Left lung (tissue), 10 donors: ENCODE data around the gene PTGES2. TPM values are rescaled to one million over a fixed set of nuclear protein-coding genes. Genes with fewer than 3 reads are reported as not detected.
A peak's percentile ranks its signal among the peaks of the same experiment; 100 is the strongest.

Experiments used
- ATAC-seq: fragments of 200-7000 bp; cut with Tn5 transposase; one replicate; pipeline ENCODE4 v1.9.1; 2020; ENCODE audit warnings: moderate library complexity
- DNase-seq, 4 donors: peaks; one replicate each; pipeline ENCODE4 v3.0.0-alpha.2; 2013 to 2020
- H3K27ac ChIP-seq, 2 donors: fragments of 200-600 bp; sonication (generic) in 1 of 2; one replicate each; pipeline versions ENCODE4 v1.5.0 to v1.8.0; 2020 to 2021
- H3K27me3 ChIP-seq, 2 donors: fragments of 200-600 bp; sonication (generic) in 1 of 2; one replicate each; pipeline versions ENCODE4 v1.5.0 to v1.8.0; 2020 to 2021
- H3K36me3 ChIP-seq, 2 donors: fragments of 200-600 bp; sonication (generic) in 1 of 2; one replicate each; pipeline versions ENCODE4 v1.5.0 to v1.8.0; 2020 to 2021
- H3K4me1 ChIP-seq, 2 donors: fragments of 200-600 bp; one replicate each; pipeline ENCODE4 v1.8.0; 2021
- H3K4me3 ChIP-seq, 2 donors: fragments of 200-600 bp; sonication (generic) in 1 of 2; one replicate each; pipeline versions ENCODE4 v1.5.0 to v1.8.0; 2020 to 2021; ENCODE audit warnings: mild to moderate bottlenecking in 1 of 2
- H3K9me3 ChIP-seq, 2 donors: fragments of 200-600 bp; sonication (generic) in 1 of 2; one replicate each; pipeline versions ENCODE4 v1.5.0 to v1.8.0; 2020 to 2021
- CTCF ChIP-seq, 2 donors: fragments of 200-600 bp; sonication (generic) in 1 of 2; IDR thresholded peaks; one replicate each; pipeline versions ENCODE4 v1.5.0 to v1.8.0; 2021; ENCODE audit warnings: antibody characterized with exemption in 2 of 2
- intact Hi-C, 2 donors: fragments of 100-400 bp; cut with DNase I; formaldehyde crosslinking; loops; one replicate each; pipeline versions ENCODE4 v1.11.2 to v1.14.2; 2022
- polyA plus RNA-seq, 6 donors: library from polyadenylated mRNA; unstranded; fragments of 120-200 nt; gene quantifications; one replicate each; pipeline ENCODE4 v1.2.1, GENCODE V29; 2013; ENCODE audit not compliant: insufficient read length in 6 of 6
- total RNA-seq, 2 donors: library from RNA; stranded (reverse); fragmentation: NEBNext Ultra II Directional; extraction: Animal tissue kit (Norgen Biotek cat#: 25700); gene quantifications; one replicate each; pipeline ENCODE4 v1.2.1, GENCODE V29; 2021
- donor health status: DM: no; HTN: yes; CAD: no.
- donor health status: DM: no; HTN: no; CAD: no.

The PTGES2 gene
- total and polyA plus RNA-seq, 8 donors, result 25.8 to 56.9 (median 37.3) TPM

DNA sequence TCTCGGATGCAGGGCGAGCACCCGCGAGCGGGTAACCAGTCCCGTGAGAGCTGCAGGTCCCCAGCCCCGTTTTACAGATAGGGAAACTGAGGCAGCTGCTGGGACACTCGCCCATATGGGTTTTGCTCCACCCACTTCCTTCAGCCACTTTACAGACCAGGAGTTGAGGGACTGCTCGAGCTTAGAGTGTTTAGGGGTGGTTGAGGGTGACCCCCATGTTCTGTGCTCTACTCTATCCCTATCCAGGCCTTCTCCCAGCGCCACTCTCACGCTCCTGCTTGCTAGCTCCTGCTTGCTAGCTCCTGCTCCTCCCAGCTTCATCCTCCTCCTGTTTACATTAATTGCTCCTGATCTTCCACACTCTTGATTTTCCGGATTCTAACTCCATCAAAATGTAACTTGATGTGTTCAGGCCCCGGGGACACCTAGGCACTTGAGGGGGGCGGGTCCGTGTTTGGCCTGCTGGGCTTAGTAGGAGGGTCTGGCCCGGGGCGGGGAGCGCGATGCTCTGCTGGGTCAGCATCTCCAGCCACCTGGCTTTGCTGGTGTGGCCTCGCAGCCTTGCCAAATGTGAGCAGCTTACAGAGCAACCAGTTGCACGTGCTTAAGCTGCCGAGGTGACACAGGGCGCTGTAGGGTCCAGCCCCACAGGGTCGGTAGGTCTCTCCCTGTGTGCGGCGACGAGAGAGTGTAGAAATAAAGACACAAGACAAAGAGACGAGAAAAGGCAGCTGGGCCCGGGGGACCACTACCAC, 1.5 kb upstream of the PTGES2 start:
- H3K4me1 ChIP-seq, result peaks cover 6 to 35% of the 10 kb centered on the region in 2 donors
- TF ChIP-seq CTCF (IDR thresholded peaks at IDR 0.05), result no peak
- peak overlapping the region; percentile 89 to 92 for H3K4me3 ChIP-seq
- peaks cover 0 to 8% of the 10 kb centered on the region in 2 donors for H3K36me3 ChIP-seq
- H3K27ac ChIP-seq, result peak overlapping the region; percentile 93 to 95
- intact Hi-C loops, result no loop called here
- DNase-seq, result peak in 1 of 4 donors; percentile 79
- H3K9me3 ChIP-seq, result no peaks in the 10 kb centered on the region
- H3K27me3 ChIP-seq, result peaks cover 0 to 7% of the 10 kb centered on the region in 2 donors
- no peak for ATAC-seq

DNA sequence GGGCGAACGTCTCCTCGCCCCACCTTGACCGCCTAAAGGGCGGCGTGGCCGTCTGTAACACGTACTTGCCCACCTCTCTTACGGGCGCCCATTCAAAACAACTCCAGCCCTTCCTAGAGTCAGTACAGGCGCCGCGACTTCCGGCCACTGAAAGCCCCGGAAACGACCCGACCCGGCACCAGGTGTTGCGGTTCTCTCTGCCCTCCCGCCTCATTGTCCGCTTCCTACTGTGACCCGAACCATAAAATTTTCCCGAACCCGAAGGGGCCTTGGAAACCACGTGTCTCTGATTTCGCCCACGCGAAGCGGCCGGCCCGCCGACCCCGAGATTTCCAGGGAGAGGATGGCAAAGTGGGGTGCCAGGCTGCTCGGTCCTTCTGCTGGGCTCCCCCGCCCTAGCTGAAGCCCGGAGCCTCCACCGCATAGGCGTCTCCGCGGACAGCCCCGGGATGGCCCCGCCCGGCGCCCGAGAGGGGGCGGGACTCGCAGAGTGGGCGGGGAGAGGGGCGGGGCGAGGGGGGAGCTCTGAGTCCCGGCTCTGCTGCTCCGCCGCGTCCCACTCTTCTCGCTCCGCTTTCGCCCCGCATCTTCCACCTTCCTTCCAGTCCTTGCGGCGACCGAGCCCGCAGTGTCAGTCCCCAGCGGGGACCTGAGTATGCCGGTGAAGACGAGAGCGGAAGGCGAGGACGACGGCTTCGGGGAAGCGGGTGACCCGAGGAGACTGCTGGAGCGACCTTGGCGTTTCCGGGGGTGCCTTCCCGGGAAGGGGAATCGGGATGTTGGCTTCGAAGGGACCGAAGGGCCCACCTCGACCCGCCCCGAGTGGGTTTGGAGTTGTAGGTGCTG, 684 bp upstream of the PTGES2 start:
- peak; percentile 93 for ATAC-seq
- TF ChIP-seq CTCF (IDR thresholded peaks at IDR 0.05), result no peak
- peak overlapping the region; percentile 89 to 92 for H3K4me3 ChIP-seq
- no peaks in the 10 kb centered on the region for H3K9me3 ChIP-seq
- peaks cover 6 to 35% of the 10 kb centered on the region in 2 donors for H3K4me1 ChIP-seq
- DNase-seq, result peak; percentile 83 to 97 (median 92)
- H3K27me3 ChIP-seq, result peaks cover 0 to 7% of the 10 kb centered on the region in 2 donors
- intact Hi-C loops, result no loop called here
- H3K36me3 ChIP-seq, result peaks cover 0 to 16% of the 10 kb centered on the region in 2 donors
- H3K27ac ChIP-seq, result peak overlapping the region; percentile 93 to 95

GRCh38 chr9:128125580-128126354, 1.8 kb downstream of the PTGES2 start:
- DNase-seq (peak in 1 of 4 donors; percentile 41), ATAC-seq (no peak)
- intact Hi-C loops, result no loop called here
- H3K27me3 ChIP-seq, result no peaks in the 10 kb centered on the region
- H3K4me3 ChIP-seq, result peak overlapping the region in 1 of 2 donors; percentile 92
- H3K27ac ChIP-seq, result no peak overlapping the region
- H3K36me3 ChIP-seq, result peaks cover 0 to 41% of the 10 kb centered on the region in 2 donors
- H3K9me3 ChIP-seq, result no peaks in the 10 kb centered on the region
- TF ChIP-seq CTCF (IDR thresholded peaks at IDR 0.05), result no peak
- peaks cover 6 to 35% of the 10 kb centered on the region in 2 donors for H3K4me1 ChIP-seq

GRCh38 chr9:128124873-128125579, 2.5 kb downstream of the PTGES2 start:
- Histone ChIP-seq H3K36me3 (peaks cover 0 to 48% of the 10 kb centered on the region in 2 donors), H3K4me1 (peaks cover 6 to 35% of the 10 kb centered on the region in 2 donors), H3K27ac (no peak overlapping the region), H3K9me3 (no peaks in the 10 kb centered on the region), H3K27me3 (no peaks in the 10 kb centered on the region), H3K4me3 (no peak overlapping the region)
- intact Hi-C loops, result no loop called here
- ATAC-seq (no peak), DNase-seq (peak; percentile 17 to 89 (median 62))
- peak; percentile 34 to 44 for TF ChIP-seq CTCF (IDR thresholded peaks at IDR 0.05)
